GM12892 (cell line): ENCODE data around the gene OR6J1.

Experiments
- POLR2A ChIP-seq: IDR thresholded peaks from 2 replicates; pipeline ENCODE4 v1.6.1; 2011; ENCODE audit warnings: low read depth, low read length, control low read depth
- POLR2AphosphoS5 ChIP-seq: IDR thresholded peaks from 2 replicates; pipeline ENCODE4 v1.6.1; 2011; ENCODE audit warnings: low read depth, low read length, control low read depth

- TF ChIP-seq POLR2A = no peak
- no peak for TF ChIP-seq POLR2AphosphoS5
These were observed 44.1 kb downstream of the OR6J1 start for GRCh38 chr14:22600027-22600426.
